H9 (cell line): ENCODE data around the gene DCST1. TPM values are rescaled to one million over a fixed set of nuclear protein-coding genes. Genes with fewer than 3 reads are reported as not detected.

Source experiments
- DNase-seq: peaks from one replicate; pipeline ENCODE4 v3.0.0-alpha.2; 2017
- H2AFZ ChIP-seq: one replicate; pipeline ENCODE4 v1.6.1; 2013; ENCODE audit warnings: mild to moderate bottlenecking, low read length, control low read depth, moderate library complexity
- H2AK5ac ChIP-seq: 2 replicates; pipeline ENCODE4 v1.6.1; 2013; ENCODE audit warnings: low read length, control low read depth, mixed read lengths; ENCODE audit not compliant: insufficient read length
- H2BK120ac ChIP-seq: one replicate; pipeline ENCODE4 v1.6.1; 2013; ENCODE audit warnings: low read depth, mild to moderate bottlenecking, low read length, control low read depth, inconsistent platforms; ENCODE audit not compliant: poor library complexity, severe bottlenecking
- H2BK12ac ChIP-seq: 2 replicates; pipeline ENCODE4 v1.6.1; 2013; ENCODE audit warnings: low read length, control low read depth, mixed read lengths, low read depth; ENCODE audit not compliant: insufficient read length
- H2BK15ac ChIP-seq: 2 replicates; pipeline ENCODE4 v1.6.1; 2013; ENCODE audit warnings: low read depth, low read length, control low read depth
- H2BK20ac ChIP-seq: one replicate; pipeline ENCODE4 v1.6.1; 2013; ENCODE audit warnings: low read depth, mild to moderate bottlenecking, low read length, control low read depth, inconsistent platforms; ENCODE audit not compliant: poor library complexity, severe bottlenecking
- H2BK5ac ChIP-seq: 2 replicates; pipeline ENCODE4 v1.6.1; 2013; ENCODE audit warnings: low read length, control low read depth, mixed read lengths; ENCODE audit not compliant: insufficient read length
- H3K14ac ChIP-seq: 2 replicates; pipeline ENCODE4 v1.6.1; 2013; ENCODE audit warnings: low read length, control low read depth; ENCODE audit not compliant: insufficient read depth
- H3K18ac ChIP-seq: 2 replicates; pipeline ENCODE4 v1.6.1; 2013; ENCODE audit warnings: low read depth, mild to moderate bottlenecking, mixed read lengths, low read length, control low read depth; ENCODE audit not compliant: insufficient read length
- H3K23ac ChIP-seq: 2 replicates; pipeline ENCODE4 v1.6.1; 2013; ENCODE audit warnings: low read length, control low read depth, mixed read lengths, low read depth; ENCODE audit not compliant: insufficient read length
- H3K23me2 ChIP-seq: 2 replicates; pipeline ENCODE4 v1.6.1; 2013; ENCODE audit warnings: low read depth, mild to moderate bottlenecking, mixed read lengths, low read length, control low read depth; ENCODE audit not compliant: insufficient read length, poor library complexity, severe bottlenecking
- H3K27ac ChIP-seq: 2 replicates; pipeline ENCODE4 v1.5.1; 2013; ENCODE audit warnings: low read length, control low read depth, mixed read lengths, low read depth; ENCODE audit not compliant: insufficient read length
- H3K27me3 ChIP-seq: 2 replicates; pipeline ENCODE4 v1.6.1; 2013; ENCODE audit warnings: low read length, control low read depth, inconsistent platforms; ENCODE audit not compliant: insufficient read depth
- H3K4ac ChIP-seq: 2 replicates; pipeline ENCODE4 v1.6.1; 2013; ENCODE audit warnings: low read depth, mild to moderate bottlenecking, control low read depth, inconsistent platforms, low read length, moderate library complexity
- H3K4me1 ChIP-seq: 2 replicates; pipeline ENCODE4 v1.6.1; 2013; ENCODE audit warnings: low read length, control low read depth, inconsistent platforms; ENCODE audit not compliant: insufficient read depth
- H3K4me2 ChIP-seq: 2 replicates; pipeline ENCODE4 v1.6.1; 2013; ENCODE audit warnings: low read length, control low read depth, mixed read lengths; ENCODE audit not compliant: insufficient read length, insufficient read depth
- H3K56ac ChIP-seq: 2 replicates; pipeline ENCODE4 v1.6.1; 2013; ENCODE audit warnings: low read depth, mild to moderate bottlenecking, mixed read lengths, low read length, control low read depth; ENCODE audit not compliant: insufficient read length
- H3K79me1 ChIP-seq: 2 replicates; pipeline ENCODE4 v1.6.1; 2013; ENCODE audit warnings: low read depth, mild to moderate bottlenecking, moderate library complexity, low read length, control low read depth, inconsistent platforms; ENCODE audit not compliant: insufficient read depth, poor library complexity, severe bottlenecking
- H3K79me2 ChIP-seq: 2 replicates; pipeline ENCODE4 v1.6.1; 2013; ENCODE audit warnings: low read length, control low read depth, inconsistent platforms; ENCODE audit not compliant: insufficient read depth
- H3K9ac ChIP-seq: 2 replicates; pipeline ENCODE4 v1.6.1; 2013; ENCODE audit warnings: low read length, control low read depth, mixed read lengths; ENCODE audit not compliant: insufficient read length; ENCODE audit errors: extremely low read depth
- H3K9me3 ChIP-seq: one replicate; pipeline ENCODE4 v1.6.1; 2013; ENCODE audit warnings: low read depth, low read length, inconsistent platforms; ENCODE audit not compliant: control insufficient read depth
- H3T11ph ChIP-seq: one replicate; pipeline ENCODE4 v1.6.1; 2013; ENCODE audit warnings: mild to moderate bottlenecking, low read length, control low read depth, inconsistent platforms
- H4K20me1 ChIP-seq: one replicate; pipeline ENCODE4 v1.6.1; 2013; ENCODE audit not compliant: control insufficient read depth, insufficient read length, insufficient read depth
- H4K5ac ChIP-seq: 2 replicates; pipeline ENCODE4 v1.6.1; 2013; ENCODE audit warnings: low read depth, mild to moderate bottlenecking, mixed read lengths, low read length, control low read depth; ENCODE audit not compliant: insufficient read length
- H4K8ac ChIP-seq: replicated peaks from 2 replicates; pipeline ENCODE4 v1.6.1; 2013; ENCODE audit warnings: low read length, control low read depth, mixed read lengths, low read depth; ENCODE audit not compliant: insufficient read length
- H4K91ac ChIP-seq: 2 replicates; pipeline ENCODE4 v1.6.1; 2013; ENCODE audit warnings: low read depth, mild to moderate bottlenecking, moderate library complexity, mixed read lengths, low read length, control low read depth; ENCODE audit not compliant: insufficient read length
- H3K27ac Mint-ChIP-seq, 3 experiments: 2 replicates in 2 of 3; 3 replicates in 1 of 3; pipeline ENCODE4 v1.8.0; 2020 to 2021; ENCODE audit warnings: mixed read lengths in 3 of 3, mild to moderate bottlenecking in 1 of 3, moderate library complexity in 1 of 3
- H3K27me3 Mint-ChIP-seq: 2 replicates; pipeline ENCODE4 v1.8.0; 2021; ENCODE audit warnings: low read depth, mild to moderate bottlenecking, moderate library complexity, mixed read lengths
- H3K36me3 Mint-ChIP-seq, 3 experiments: 2 replicates in 2 of 3; 3 replicates in 1 of 3; pipeline ENCODE4 v1.8.0; 2020 to 2021; ENCODE audit warnings: low read depth in 3 of 3, mixed read lengths in 3 of 3; ENCODE audit not compliant: insufficient read depth in 1 of 3
- H3K4me1 Mint-ChIP-seq, 2 experiments: 2 replicates each; pipeline ENCODE4 v1.8.0; 2020; ENCODE audit warnings: mixed read lengths in 2 of 2
- H3K4me3 Mint-ChIP-seq, 2 experiments: 2 replicates in 1 of 2; 3 replicates in 1 of 2; pipeline ENCODE4 v1.8.0; 2020 to 2021; ENCODE audit warnings: mild to moderate bottlenecking in 2 of 2, mixed read lengths in 2 of 2, moderate library complexity in 1 of 2
- H3K9me3 Mint-ChIP-seq, 2 experiments: 2 replicates in 1 of 2; 3 replicates in 1 of 2; pipeline ENCODE4 v1.8.0; 2020; ENCODE audit warnings: mild to moderate bottlenecking in 2 of 2, mixed read lengths in 2 of 2, moderate library complexity in 1 of 2
- WGBS: extraction: QIAGEN DNeasy Blood & Tissue Kit; methylation state at CpG from one replicate; pipeline ENCODE4 v1.1.7; 2013; ENCODE audit warnings: missing lambda C conversion rate, low lambda C conversion rate, mixed read lengths; ENCODE audit not compliant: insufficient read length; ENCODE audit errors: extremely low coverage; 5-methylcytosine and 5-hydroxymethylcytosine counted together
- total RNA-seq: library from RNA; stranded (reverse); gene quantifications from 2 replicates; pipeline ENCODE4 v1.2.1, GENCODE V29; 2021
- TF ChIP-seq, protein P1 (sequence below): fragments of 200-600 bp; sonication (generic); conservative IDR thresholded peaks from 3 replicates; pipeline ENCODE4 v1.8.0; 2021; ENCODE audit warnings: antibody characterized with exemption, mild to moderate bottlenecking

Gene DCST1
- total RNA-seq, 1 experiment from 2014 or later: not detected

DNA sequence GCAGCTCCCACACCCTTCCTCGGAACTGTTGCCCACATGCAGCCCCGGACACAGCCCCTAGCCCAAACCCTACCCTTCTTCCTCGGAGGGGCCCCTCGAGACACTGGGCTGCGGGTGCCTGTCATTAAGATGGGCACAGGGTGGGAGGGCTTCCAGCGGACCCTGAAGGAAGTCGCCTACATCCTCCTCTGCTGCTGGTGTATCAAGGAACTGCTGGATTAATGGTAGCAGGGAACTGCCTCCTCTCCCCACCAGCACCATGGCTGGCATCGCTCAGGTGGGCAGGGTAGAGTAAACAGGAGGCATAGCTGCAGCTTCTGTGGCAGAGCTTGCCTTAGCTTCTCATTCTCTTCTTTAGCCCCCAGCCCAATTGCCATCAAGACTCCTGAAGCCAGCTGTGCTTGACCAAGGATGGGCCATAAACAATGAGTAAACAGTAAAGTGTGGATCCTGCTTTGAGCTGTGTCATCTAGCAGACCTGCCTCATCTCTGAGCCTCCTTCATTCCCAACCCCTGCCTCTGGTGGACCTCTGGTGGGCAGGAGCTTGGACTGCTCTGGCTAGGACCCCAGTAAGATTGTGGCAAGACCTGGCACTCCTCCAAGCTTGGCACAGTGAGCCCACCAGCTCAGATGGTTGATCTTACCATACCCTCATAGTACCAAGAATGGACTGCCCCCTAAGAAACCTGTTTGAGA lies 39.9 kb upstream of the DCST1 start, which contains the start of gene LENEP:
Gene LENEP, plus strand, starts transcription at position 15 of the 697 bp plus-strand sequence. Its CDS starts 22 bp downstream, at position 37.
- Mint-ChIP-seq H3K9me3 (no peaks in the 10 kb centered on the region; a peak in 1 of 5 replicates), H3K27me3 (peaks cover 3% of the 10 kb centered on the region), H3K27ac (peak within 1 kb of the TSS; percentile 53 to 80 (median 65); a peak in 5 of 7 replicates), H3K4me3 (no peak within 1 kb of the TSS; a peak in 1 of 5 replicates), H3K4me1 (peaks cover 6 to 20% of the 10 kb centered on the region in 2 experiments), H3K36me3 (peaks cover 16 to 28% (median 25%) of the 10 kb centered on the region in 3 experiments; a peak in 6 of 7 replicates)
- no peak within 1 kb of the TSS; the same call in 1 of the 2 replicates for H3K14ac ChIP-seq
- no peak within 1 kb of the TSS for H3K4ac ChIP-seq
- no peaks in the 10 kb centered on the region for H3K79me1 ChIP-seq
- H3K27me3 ChIP-seq: no peaks in the 10 kb centered on the region
- peak within 1 kb of the TSS; percentile 15 for H3K18ac ChIP-seq
- no peak within 1 kb of the TSS for H2AFZ ChIP-seq
- no peaks in the 10 kb centered on the region for H3K79me2 ChIP-seq
- no peak within 1 kb of the TSS for H3T11ph ChIP-seq
- H4K20me1 ChIP-seq: no peaks in the 10 kb centered on the region
- no peak within 1 kb of the TSS for H3K23ac ChIP-seq
- H2BK12ac ChIP-seq: peak within 1 kb of the TSS; percentile 16
- no peak within 1 kb of the TSS for H3K27ac ChIP-seq
- no peak within 1 kb of the TSS for H3K9ac ChIP-seq
- no peak within 1 kb of the TSS for H2AK5ac ChIP-seq
- no peak within 1 kb of the TSS for H3K56ac ChIP-seq
- H3K4me2 ChIP-seq: no peak within 1 kb of the TSS
- H4K8ac ChIP-seq: no peak within 1 kb of the TSS
- TF ChIP-seq, protein P1, sequence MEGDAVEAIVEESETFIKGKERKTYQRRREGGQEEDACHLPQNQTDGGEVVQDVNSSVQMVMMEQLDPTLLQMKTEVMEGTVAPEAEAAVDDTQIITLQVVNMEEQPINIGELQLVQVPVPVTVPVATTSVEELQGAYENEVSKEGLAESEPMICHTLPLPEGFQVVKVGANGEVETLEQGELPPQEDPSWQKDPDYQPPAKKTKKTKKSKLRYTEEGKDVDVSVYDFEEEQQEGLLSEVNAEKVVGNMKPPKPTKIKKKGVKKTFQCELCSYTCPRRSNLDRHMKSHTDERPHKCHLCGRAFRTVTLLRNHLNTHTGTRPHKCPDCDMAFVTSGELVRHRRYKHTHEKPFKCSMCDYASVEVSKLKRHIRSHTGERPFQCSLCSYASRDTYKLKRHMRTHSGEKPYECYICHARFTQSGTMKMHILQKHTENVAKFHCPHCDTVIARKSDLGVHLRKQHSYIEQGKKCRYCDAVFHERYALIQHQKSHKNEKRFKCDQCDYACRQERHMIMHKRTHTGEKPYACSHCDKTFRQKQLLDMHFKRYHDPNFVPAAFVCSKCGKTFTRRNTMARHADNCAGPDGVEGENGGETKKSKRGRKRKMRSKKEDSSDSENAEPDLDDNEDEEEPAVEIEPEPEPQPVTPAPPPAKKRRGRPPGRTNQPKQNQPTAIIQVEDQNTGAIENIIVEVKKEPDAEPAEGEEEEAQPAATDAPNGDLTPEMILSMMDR: no peak
- H3K4me1 ChIP-seq: no peaks in the 10 kb centered on the region; the same call in 1 of the 2 replicates
- H2BK20ac ChIP-seq: no peak within 1 kb of the TSS
- H3K9me3 ChIP-seq: no peaks in the 10 kb centered on the region
- no peak within 1 kb of the TSS for H4K5ac ChIP-seq
- no peak within 1 kb of the TSS for H2BK15ac ChIP-seq
- WGBS: no CpG with 5 or more reads among the region's 8 CpGs
- H2BK120ac ChIP-seq: no peak within 1 kb of the TSS
- DNase-seq: peak; percentile 20
- no peaks in the 10 kb centered on the region for H3K23me2 ChIP-seq
- no peak within 1 kb of the TSS for H2BK5ac ChIP-seq
- no peak within 1 kb of the TSS for H4K91ac ChIP-seq
